HG03520 (cell line): ENCODE data around the gene GULP1.

Experiments
- ATAC-seq: cut with Tn5 transposase; IDR thresholded peaks from one replicate; pipeline ENCODE4 v1.9.1; 2021; ENCODE audit warnings: mild to moderate bottlenecking, moderate library complexity; ENCODE audit not compliant: unreplicated experiment

GULP1 gene

DNA sequence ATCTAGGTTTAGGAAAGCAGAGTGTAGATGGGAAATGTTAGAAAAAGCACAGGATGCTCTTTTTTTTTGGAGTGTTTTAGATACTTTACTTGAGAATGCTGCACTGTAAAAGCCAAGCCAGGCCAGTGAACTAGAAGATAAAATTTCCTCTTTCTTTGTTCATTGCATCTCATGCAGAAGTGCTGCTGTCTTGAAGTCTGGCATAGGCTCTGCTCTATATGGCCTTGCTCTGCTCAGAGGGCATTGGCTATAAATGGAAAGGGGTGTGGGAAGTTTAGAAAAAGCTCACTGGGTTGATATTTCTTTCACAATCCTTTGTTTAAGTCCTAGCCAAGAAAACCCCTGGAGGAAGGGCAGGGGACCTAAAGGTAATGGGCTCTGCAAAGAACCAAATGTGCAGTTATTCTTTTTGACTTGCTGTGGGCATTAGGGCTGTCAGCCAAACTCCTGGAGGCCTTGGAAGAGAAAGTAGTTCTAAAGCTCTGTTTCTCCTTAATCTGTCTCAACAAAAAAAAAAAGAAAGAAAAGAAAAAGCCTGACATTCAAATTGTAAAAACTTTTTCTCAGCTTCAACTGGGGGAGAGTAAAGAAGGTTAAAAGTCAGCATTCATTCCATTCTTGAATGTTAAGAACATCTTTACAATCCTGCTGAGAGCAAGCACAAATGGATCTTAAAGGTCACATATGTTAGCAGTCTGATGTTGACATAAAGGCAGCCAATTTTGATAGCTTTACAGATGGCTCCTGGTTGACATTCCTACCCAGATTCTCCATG, 338.3 kb downstream of the GULP1 start:
- no peak for ATAC-seq

DNA sequence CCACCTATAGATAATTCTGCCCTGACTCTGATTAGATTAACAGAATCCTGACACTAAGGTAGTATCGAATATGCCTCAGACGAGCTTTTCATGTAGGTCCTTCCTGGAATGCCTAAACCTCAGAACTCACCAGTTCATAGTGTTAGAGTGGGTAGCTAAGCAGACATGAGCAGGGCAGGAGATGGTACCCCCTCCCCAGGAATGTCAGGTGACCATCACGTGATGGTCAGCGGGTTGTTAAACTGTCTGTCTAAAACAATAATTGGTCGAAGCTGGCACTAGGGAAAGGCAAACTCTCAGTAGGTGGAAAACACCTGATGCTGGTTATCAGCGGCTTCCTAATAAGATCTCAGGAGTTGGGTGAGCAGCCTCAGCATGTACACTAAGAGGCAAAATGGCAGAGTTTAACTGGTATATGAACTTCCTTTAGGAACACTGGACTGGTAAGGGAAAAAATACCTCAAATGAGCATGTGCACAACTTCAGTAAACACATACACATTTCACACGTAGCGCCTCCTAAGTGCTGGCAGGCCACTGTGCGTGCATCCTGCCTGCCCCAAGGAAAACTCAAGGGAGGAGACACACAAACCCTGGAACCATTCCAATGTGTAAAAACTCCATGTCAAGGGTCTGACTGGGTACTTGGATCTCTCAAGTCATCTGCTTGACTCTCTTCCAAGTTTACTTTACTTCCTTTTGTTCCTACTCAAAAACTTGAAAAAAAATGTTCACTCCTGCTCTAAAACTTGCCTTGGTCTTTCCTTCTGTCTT, 339.5 kb downstream of the GULP1 start:
- ATAC-seq, result no peak

DNA sequence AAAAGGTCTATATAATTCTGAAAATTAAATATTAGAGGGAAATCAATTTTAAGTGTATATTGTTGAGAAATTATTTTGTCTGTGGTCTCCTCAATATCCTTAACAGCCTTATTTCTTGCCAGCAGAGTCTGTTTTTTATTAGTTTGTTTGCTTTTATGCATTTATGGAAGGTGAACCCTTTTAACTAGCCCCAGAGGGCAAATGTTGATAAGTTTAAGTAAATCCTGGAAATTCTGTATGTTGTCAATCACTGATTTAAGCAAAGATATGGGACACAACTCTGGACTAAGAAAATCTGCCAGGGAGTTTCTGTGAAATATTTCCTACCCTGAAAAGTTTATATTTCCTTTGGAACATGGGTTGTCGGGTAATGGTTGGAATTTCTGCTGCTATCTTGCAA, 343.0 kb downstream of the GULP1 start:
- no peak for ATAC-seq
